IPS-15b (cell line): ENCODE measurements around the gene CALHM3.

Experiments
- H3K27me3 ChIP-seq: one replicate; pipeline ENCODE4 v1.6.1; 2013; ENCODE audit warnings: low read length; ENCODE audit not compliant: control insufficient read depth, insufficient read depth
- H3K36me3 ChIP-seq: one replicate; pipeline ENCODE4 v1.6.1; 2013; ENCODE audit warnings: low read length; ENCODE audit not compliant: control insufficient read depth, insufficient read depth
- H3K4me1 ChIP-seq: one replicate; pipeline ENCODE4 v1.6.1; 2013; ENCODE audit warnings: mild to moderate bottlenecking, low read length; ENCODE audit not compliant: control insufficient read depth, insufficient read depth
- H3K4me3 ChIP-seq: one replicate; pipeline ENCODE4 v1.5.1; 2013; ENCODE audit warnings: low read depth, low read length
- H3K9ac ChIP-seq: one replicate; pipeline ENCODE4 v1.6.1; 2013; ENCODE audit warnings: low read depth, mild to moderate bottlenecking, low read length
- H3K9me3 ChIP-seq: one replicate; pipeline ENCODE4 v1.6.1; 2013; ENCODE audit warnings: mild to moderate bottlenecking, low read length; ENCODE audit not compliant: control insufficient read depth, insufficient read depth

CALHM3 gene

DNA sequence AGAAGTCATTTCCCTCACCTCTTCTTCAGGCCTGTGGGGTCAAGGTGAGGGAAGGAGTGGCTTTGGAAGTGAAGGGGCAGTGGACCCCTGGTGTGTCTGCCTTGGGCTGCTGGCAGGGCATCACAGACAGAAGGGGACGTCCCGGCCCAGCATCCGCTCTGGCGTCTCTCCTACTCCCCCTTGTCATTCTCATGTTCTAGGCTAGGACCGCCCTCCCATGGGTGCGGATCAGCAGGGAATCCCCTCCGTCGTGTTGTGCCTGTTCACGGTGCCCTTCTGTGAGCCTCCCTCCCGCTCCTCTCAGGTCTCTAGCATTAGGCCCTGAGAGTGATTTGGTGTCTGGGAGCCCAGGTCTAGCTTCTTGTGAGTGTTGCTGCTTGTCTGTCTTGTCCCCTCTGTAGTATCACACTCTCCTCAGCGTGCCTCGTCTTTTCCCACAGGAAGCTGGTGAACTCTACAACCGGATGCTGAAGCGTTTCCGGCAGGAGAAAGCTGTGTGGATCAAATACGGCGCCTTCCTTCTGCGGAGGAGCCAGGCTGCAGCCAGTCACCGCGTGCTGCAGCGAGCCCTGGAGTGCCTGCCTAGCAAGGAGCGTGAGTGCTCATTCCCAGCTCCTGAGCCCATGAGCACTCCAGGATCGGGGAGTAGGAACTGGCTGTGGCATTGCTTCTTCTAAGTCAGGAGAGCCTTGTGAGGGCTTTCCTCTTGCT, 35.4 kb downstream of the CALHM3 start:
- no peaks in the 10 kb centered on the region for H3K9me3 ChIP-seq
- peaks cover 70% of the 10 kb centered on the region for H3K36me3 ChIP-seq
- no peaks in the 10 kb centered on the region for H3K27me3 ChIP-seq
- no peak overlapping the region for H3K9ac ChIP-seq
- H3K4me1 ChIP-seq: no peaks in the 10 kb centered on the region
- H3K4me3 ChIP-seq: no peak overlapping the region

DNA sequence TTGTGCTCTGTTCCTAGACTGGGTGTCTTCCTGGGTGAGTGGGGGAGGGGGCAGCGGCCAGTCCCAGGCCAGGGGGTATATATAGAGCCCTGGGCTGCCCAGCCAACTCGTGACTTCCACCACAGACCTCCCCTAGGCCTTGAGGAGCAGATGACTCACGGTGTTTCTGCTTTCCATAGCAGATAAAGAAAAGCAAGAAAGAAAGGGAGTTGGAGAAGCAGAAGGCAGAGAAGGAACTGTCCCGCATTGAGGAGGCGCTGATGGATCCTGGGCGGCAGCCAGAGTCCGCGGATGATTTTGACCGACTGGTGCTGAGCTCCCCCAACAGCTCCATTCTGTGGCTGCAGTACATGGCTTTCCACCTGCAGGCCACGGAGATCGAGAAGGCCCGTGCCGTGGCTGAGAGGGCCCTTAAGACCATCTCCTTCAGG, 37.0 kb downstream of the CALHM3 start:
- Histone ChIP-seq H3K9ac (no peak overlapping the region), H3K4me1 (no peaks in the 10 kb centered on the region), H3K27me3 (no peaks in the 10 kb centered on the region), H3K4me3 (no peak overlapping the region), H3K36me3 (peaks cover 80% of the 10 kb centered on the region), H3K9me3 (no peaks in the 10 kb centered on the region)

DNA sequence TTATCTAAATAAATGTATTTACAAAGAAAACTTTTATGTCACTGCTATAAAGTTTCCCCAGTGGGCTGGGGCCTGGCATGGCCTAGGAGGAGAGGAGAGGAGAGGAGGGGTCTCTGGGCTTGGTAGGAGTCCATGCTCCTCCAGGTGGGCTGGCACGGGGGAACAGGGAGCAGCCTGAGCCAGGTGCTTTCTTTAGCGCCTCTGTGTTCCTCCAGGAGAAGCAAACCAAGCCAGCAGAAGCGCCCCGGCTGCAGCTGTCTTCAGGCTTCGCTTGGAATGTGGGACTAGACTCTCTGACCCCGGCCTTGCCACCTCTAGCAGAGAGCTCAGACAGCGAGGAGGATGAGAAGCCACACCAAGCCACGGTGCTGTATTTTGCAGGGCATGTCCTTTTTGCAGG, 37.4 kb downstream of the CALHM3 start:
- no peaks in the 10 kb centered on the region for H3K4me1 ChIP-seq
- peaks cover 84% of the 10 kb centered on the region for H3K36me3 ChIP-seq
- no peaks in the 10 kb centered on the region for H3K9me3 ChIP-seq
- H3K9ac ChIP-seq: no peak overlapping the region
- no peaks in the 10 kb centered on the region for H3K27me3 ChIP-seq
- H3K4me3 ChIP-seq: no peak overlapping the region

DNA sequence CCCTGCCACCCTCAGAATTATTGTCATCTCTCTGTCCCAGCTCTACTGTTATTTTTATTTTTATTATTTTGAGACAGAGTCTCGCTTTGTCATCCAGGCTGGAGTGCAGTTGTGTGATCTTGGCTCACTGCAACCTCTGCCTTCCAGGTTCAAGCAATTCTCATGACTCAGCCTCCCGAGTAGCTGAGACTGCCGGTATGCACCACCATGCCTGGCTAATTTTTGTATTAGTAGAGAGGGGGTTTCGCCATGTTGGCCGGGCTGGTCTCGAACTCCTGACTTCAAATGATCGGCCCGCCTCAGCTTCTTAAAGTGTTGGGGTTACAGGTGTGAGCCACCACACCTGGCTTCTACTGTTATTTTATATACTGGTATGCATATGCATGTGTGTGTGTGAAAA, 37.8 kb downstream of the CALHM3 start:
- no peak overlapping the region for H3K9ac ChIP-seq
- peaks cover 87% of the 10 kb centered on the region for H3K36me3 ChIP-seq
- no peak overlapping the region for H3K4me3 ChIP-seq

DNA sequence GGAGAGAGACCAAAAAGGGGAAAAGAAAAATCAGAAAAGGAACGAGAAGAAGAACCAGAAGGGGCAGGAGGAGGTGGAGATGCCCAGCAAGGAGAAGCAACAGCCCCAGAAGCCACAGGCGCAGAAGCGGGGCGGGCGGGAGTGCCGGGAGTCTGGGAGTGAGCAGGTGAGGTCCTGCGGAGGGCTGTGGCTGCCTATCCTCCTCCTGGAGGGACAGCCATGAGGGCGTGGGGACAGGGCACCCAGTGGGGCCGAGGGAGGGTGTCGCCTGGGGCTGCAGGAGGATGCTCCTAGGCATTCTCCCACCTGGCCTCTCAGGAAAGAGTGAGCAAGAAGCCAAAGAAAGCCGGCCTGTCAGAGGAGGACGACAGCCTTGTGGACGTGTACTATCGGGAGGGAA, 38.6 kb downstream of the CALHM3 start:
- H3K9me3 ChIP-seq: no peaks in the 10 kb centered on the region
- H3K27me3 ChIP-seq: no peaks in the 10 kb centered on the region
- no peak overlapping the region for H3K4me3 ChIP-seq
- no peaks in the 10 kb centered on the region for H3K4me1 ChIP-seq
- H3K9ac ChIP-seq: no peak overlapping the region
- H3K36me3 ChIP-seq: peaks cover 83% of the 10 kb centered on the region

More for the DNA sequence above, 37.8 kb downstream of the CALHM3 start:
- Histone ChIP-seq H3K9me3 (no peaks in the 10 kb centered on the region), H3K27me3 (no peaks in the 10 kb centered on the region), H3K4me1 (no peaks in the 10 kb centered on the region)

DNA sequence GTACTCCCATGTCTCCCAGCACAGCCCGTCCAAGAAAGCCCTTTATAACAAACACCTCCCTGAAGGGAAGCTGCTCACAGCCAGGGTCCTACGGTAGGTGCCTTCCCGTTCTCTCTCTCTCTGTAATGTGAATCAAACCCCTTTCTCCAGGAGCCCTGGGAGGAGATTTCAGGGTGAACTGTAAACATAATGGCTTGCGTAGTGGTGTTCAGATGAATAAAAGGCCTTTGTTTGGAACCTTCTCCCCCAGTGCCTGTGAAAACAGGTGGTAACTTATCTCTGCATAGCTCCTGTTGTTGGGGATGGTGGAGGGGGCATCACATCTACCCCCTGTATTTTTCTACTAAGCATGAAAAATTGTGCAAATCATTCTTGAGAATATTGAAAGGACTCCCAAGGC, 39.3 kb downstream of the CALHM3 start:
- no peaks in the 10 kb centered on the region for H3K4me1 ChIP-seq
- H3K9me3 ChIP-seq: no peaks in the 10 kb centered on the region
- no peaks in the 10 kb centered on the region for H3K27me3 ChIP-seq
- H3K9ac ChIP-seq: no peak overlapping the region
- H3K4me3 ChIP-seq: no peak overlapping the region
- H3K36me3 ChIP-seq: peaks cover 80% of the 10 kb centered on the region

DNA sequence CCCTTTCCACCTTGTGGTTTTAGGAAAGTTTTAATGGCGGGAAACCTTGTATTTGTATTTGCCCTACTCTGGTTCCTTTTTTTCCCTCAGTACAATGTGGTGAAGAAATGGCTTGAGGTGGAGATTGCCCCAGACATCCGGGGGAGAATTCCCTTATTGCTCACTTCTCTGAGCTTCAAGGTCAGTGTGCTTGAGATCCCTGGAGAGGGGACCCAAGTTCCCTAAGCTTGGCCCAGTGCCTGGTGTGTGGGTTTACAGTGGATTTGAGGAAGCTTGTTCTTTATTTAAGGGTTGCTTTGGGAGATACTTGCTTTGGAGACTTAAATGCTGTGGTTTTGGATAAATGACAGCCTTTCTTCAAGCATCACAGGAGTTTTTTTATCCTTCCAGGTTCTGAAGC, 45.2 kb downstream of the CALHM3 start:
- Histone ChIP-seq H3K4me3 (no peak overlapping the region), H3K9me3 (no peaks in the 10 kb centered on the region), H3K36me3 (peaks cover 61% of the 10 kb centered on the region), H3K9ac (no peak overlapping the region), H3K4me1 (no peaks in the 10 kb centered on the region), H3K27me3 (no peaks in the 10 kb centered on the region)

DNA sequence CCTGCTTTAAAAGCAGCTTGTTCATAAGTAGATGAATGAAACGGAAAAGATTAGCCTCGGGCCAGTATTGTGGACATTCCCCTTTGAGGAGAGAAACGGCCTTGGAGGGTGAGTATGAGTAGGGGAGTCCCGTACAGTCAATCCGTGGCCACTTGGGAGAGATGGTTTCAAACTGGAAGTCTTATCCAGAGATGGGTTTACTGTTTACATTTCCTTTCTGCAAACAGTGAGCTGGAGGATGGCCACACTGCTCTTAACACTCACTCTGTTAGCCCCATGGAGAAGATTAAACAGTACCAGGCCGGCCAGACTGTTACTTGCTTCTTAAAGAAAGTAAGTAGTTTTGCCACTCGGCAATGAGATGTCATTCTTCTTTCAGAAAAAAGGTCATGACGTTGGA, 47.1 kb downstream of the CALHM3 start:
- Histone ChIP-seq H3K36me3 (peaks cover 62% of the 10 kb centered on the region), H3K4me1 (no peaks in the 10 kb centered on the region), H3K9me3 (no peaks in the 10 kb centered on the region), H3K4me3 (no peak overlapping the region), H3K27me3 (no peaks in the 10 kb centered on the region), H3K9ac (no peak overlapping the region)

DNA sequence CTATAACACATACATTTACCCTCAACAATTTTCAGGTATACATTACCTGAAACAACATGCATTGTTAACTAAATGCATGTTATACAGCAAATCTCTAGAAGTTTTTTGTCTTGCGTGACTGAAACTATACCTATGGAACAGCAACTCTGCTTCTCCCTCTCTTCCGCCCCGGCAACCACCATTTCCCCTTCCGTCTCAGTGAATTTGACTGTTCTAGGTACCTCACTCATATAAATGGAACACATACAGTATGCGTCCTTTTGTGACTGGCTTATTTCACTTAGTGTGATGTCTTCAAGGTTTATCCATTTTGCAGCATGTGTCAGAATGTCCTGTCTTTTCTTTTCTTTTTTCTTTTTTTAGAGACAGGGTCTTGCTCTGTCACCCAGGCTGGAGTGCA, 49.4 kb downstream of the CALHM3 start:
- no peaks in the 10 kb centered on the region for H3K27me3 ChIP-seq
- H3K36me3 ChIP-seq: peaks cover 61% of the 10 kb centered on the region

DNA sequence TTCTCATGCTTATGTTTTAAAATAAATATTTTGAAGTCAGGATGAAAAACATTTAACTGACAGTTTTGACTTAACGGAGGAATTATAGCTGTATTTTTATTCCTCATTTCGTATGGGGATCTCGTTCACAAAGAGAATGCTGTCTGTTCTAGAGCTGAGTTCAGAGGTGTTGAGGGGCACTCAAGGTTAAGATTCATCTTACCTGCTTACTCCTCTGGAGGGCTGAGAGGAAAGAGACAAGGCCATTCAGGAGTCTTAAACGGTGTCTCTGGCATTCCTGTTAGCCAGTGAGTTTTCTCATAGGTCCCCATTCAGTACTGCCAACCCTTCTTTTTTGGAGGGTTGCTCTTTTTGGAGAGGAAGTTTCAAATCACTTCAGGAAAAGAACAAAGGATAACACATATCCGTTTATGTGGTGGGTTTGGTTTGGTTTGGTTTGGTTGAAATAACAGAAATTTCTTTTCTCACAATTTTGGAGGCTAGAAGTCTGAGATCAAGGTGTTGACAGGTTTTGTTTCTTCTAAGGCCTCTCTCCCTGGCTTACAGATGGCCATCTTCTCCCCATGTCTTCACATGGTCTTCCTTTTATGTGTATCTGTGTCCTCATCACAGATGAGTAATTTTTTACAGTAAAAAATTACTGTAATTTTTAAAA, 49.9 kb downstream of the CALHM3 start:
- Histone ChIP-seq H3K4me1 (no peaks in the 10 kb centered on the region), H3K27me3 (no peaks in the 10 kb centered on the region), H3K36me3 (peaks cover 57% of the 10 kb centered on the region), H3K9ac (no peak overlapping the region), H3K9me3 (no peaks in the 10 kb centered on the region), H3K4me3 (no peak overlapping the region)

More for the DNA sequence above, 49.4 kb downstream of the CALHM3 start:
- H3K4me1 ChIP-seq: no peaks in the 10 kb centered on the region
- H3K4me3 ChIP-seq: no peak overlapping the region
- H3K9me3 ChIP-seq: no peaks in the 10 kb centered on the region
- no peak overlapping the region for H3K9ac ChIP-seq

DNA sequence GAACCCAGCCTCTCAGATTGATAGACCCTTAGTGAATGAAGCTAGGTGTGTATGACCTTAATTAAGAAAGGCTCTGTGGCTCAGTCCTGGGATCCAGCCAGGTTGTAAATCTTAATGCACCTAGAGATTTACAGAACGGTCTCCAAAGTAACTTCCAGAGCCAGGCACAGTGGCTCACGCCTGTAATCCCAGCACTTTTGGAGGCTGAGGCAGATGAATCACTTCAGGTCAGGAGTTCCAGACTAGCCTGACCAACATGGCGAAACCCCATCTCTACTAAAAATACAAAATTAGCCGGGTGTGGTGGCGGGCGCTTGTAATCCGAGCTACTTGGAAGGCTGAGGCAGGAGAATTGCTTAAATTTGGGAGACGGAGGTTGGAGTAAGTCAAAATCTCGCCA, 51.2 kb downstream of the CALHM3 start:
- Histone ChIP-seq H3K4me3 (no peak overlapping the region), H3K9ac (no peak overlapping the region), H3K27me3 (no peaks in the 10 kb centered on the region), H3K9me3 (no peaks in the 10 kb centered on the region), H3K36me3 (peaks cover 60% of the 10 kb centered on the region), H3K4me1 (no peaks in the 10 kb centered on the region)

DNA sequence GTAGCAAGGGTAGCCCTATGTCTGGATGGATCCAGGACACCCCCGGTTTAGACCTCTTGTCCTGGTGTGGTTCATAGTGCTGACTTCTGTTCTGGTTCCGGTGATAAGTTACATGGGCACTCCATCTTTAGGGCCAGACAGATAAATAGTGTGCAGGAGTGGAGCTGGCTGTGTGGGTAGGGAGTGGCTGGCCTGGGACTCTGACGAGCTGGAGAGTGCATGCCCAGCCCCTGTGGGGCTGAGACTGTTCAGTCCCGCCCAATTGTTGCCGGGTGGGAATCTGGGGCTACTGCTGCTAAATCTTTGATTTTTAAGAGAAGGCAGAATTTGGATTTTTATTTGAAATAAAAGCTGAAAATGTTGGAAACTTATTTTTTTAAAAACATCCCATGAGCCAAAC, 55.3 kb downstream of the CALHM3 start:
- Histone ChIP-seq H3K4me3 (no peak overlapping the region), H3K36me3 (peaks cover 68% of the 10 kb centered on the region), H3K9ac (no peak overlapping the region), H3K9me3 (no peaks in the 10 kb centered on the region), H3K4me1 (no peaks in the 10 kb centered on the region), H3K27me3 (no peaks in the 10 kb centered on the region)
